ENCODE measurements around the gene KLHL40.

The KLHL40 gene

DNA sequence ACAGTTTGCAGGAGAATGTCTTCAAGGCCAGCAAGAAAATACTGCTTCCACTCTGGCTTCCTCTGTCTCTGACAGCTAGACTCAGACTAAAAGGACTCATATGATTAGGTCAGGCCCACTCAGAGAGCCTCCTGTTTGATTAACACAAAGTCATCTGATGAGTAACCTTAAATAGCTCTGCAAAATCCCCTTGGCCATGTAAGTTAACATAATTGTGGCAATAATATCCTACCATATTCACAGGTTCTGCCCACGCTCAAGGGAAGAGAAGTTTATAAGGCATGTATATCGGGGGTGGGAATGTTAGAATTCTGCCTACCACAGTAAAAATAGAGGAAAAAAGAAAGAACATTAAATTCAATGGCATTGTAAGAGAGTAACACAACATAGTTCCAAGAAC lies 37.9 kb downstream of the KLHL40 start:
- no peak for DNase-seq (ENCODE audit: low spot score)

DNA sequence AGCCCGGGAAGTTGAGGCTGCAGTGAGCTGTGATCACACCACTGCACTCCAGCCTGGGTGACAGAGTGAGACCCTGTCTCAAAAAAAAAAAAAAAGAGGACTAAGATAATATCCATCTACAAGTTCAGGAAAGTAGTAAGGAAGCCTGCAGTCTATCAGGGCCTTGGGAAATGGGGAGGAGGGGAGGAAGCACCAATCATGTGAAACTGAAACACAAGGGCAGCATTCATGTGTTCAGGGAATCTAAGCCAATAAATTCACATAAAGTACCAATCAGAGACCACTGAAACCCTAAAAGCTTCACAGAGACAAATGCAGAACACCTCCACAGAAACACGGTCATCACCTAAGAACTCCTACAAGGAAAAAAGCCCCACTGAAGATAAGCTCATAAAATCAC lies 40.1 kb downstream of the KLHL40 start:
- peak; percentile 91 for DNase-seq (ENCODE audit: low spot score)

DNA sequence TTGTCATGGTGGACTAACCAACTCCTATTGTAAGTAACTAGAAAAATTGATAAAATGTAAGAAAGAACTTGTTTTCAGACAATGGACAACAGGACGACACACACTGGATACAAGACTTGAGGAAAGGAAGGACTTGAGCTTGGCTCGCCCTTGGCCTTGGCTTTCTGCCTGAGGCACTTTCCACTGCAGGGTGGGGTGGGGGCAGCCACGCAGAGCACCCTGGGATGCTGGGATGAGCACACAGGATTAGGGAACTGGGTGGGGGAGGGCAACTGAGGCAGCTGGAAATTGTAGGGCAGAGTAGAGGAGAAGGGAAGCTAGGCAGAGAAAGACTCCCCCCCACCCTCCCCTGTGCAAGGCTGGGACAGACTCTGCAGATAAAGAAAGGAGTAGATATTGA lies 42.7 kb downstream of the KLHL40 start:
- DNase-seq (ENCODE audit: low spot score): peak; percentile 84

DNA sequence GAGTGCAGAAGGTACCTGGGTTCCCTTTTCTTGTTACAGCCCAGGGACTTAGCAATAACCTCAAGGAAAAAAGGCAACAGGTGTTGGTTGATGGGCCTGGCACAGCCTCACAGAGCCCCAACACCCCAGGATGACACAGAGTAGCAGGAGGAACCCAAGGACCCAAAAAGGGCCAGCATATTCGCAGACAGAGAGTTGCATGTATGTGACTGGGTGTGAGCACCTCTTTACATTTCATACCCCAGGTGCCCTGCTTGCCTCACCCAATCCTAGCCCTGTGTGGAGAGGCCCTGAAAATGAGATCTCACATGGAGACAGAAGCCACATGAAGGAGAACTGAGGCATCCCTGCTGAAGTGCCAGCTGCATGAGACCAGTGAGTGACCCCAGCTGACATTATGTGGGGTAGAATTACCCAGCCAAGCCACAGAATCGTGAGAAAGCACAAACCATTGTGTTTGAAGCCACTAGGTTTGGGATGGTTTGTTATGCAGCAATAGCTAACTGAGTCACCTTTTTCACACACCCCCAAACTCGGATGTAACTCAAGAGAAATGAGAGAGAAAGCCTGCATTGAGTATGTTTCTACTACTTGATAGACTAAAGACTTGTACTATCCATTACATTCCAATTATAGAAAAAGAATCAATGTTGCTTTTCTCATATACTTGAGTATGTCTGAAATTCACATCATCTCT lies 43.5 kb downstream of the KLHL40 start:
- DNase-seq (ENCODE audit: low spot score): no peak

DNA sequence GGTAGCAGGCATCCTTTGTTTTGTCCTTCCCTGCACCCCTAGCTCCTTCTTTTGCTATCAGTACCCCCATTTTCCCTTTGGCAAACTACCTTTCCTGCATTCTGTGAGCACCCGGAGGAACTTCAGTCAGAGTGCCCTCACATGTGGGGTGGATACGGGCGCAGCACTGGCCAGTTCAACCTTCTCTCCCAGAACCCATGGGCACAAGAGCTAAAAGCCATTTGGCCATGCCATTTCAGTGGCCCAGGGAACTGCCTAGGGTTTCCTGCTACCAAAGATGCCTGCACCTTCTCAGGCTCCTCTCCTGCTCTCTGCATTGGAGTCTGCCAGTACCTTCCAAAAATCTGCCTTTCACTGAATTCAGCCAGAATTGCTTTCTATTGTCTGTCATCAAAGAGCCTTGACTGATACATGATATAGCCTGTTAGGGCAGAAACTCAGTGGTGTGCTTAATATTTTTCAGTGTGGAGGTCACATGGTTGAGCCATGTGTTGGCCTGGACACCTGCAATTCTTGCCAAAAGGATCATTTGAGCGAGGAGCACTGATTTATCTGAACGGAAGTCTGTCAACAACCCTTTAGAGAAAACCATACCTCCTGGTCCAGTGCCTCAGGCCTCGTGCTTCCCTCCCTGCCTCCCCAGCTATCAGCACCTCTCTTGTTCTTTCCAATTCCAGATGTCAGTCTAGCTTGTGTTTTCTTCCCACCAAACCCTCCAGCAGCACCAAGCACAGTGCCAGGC lies 44.2 kb downstream of the KLHL40 start:
- no peak for DNase-seq (ENCODE audit: low spot score)

DNA sequence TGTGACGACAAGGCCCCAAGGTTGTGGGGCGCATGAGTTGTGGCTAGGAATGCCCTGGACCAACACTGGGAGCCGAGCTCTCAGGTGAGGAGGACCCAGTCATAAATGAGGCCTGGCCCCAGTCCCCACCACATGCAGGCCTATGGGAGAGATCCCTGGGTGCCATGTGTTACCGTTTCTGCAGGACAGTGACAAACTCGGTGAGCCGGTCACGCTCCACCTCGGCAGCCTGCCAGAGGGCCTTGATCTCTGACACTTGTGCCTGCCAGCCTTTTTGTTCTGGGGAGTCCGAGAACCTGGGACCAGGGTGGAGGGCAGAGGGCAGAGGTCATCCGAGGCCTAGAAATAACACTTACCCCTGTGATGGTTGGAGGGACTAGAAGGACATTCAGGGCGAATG lies 45.0 kb downstream of the KLHL40 start:
- DNase-seq (ENCODE audit: low spot score): no peak

DNA sequence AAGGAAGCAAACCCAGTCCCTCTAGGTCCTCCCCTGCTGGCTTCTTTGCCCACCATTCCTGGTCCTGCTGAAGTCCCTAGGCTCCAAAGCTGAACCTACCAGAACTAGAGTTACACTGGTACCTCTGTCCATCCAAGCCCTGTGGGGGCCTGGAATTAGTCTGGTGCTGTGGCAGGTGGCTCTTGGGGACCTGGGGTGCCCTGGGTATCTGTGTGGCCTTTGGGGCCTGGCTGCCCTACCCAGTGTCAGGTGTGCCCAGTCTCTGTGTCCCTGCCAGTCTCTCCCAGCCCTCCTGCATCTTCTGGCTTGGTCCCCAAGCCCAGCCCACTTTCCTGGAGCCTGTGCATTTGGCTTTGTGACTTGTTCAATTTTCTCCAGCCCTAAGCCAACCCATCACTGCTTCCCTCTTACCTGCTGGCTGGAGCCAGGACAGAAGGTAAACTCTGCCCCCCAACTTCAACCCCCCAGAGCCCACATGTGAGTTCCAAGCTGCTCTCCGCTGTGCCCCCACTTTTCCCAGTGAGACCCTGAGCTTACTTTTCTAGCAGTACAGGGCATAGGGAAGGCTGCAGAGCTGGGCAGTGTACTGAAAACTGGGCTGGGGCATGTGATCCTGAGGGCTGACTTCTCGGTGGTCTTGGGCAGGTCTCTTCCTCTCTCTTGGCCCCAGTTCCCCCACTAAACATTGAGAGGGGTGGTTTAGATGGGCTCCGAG lies 45.5 kb downstream of the KLHL40 start:
- DNase-seq (ENCODE audit: low spot score): no peak

DNA sequence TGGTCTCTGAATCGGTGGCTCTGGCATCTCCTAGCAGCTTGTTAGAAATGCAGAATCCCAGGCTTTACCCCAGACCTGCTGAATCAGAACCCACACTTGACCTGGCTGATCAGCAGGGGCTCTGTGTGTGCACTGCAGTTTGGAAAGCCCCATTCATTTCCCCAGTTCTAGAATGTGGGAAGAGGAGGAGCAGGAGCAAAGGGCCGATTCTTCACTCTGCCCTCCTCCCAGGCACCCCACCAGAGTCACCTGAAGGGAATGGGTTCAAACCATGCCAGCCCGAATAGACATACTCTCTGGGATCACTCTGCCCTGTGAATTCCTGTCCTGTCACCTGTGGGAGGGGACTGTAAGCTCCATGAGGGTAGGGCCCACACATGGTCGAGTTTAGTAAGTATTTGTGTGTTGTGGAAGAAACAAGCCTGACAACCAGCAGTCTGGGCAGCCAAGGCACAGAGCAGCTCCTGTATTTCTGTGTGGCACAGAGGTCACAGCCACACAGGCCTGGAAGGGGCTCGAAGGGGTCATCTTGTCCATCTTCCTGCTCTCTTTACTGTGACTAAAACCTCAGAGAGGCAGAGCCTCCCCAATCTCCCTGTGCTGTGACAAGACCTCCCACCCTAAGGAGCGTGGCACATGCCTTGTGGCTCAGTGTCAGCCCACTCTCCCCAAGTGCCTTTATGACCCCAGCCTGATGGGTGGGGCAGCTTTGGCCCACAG lies 46.3 kb downstream of the KLHL40 start:
- DNase-seq (ENCODE audit: low spot score): no peak

DNA sequence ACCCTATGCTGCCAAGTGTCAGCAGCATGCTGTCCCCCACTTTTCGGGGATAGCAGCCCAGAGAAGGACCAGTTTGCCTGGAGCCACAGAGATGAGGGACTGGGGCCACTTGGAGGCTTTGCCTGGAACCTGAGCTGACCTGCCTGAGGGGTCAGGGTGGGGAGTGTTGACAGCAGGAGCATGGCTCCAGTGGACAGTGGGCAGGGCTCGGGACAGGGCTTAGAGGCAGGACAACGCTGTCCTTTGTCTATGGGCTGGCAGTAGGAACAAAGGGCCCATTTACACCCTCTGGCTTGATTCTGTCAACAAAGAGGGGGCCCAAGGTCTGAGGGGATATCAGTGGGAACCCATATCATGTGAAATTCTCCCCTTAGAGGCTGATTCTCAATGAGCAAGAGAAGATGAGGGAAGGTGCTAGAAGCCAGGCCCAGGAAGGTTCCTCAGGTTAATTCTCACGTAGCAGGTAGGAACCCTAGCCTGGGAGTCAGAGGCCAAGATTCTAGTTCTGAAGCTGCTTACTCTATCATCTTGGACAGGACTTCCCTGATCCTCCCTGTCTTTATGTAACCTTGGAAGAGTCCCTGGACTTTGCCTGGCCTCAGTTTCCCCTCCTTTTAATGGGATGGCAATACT lies 47.0 kb downstream of the KLHL40 start:
- peak; percentile 99 for DNase-seq (ENCODE audit: low spot score)

DNA sequence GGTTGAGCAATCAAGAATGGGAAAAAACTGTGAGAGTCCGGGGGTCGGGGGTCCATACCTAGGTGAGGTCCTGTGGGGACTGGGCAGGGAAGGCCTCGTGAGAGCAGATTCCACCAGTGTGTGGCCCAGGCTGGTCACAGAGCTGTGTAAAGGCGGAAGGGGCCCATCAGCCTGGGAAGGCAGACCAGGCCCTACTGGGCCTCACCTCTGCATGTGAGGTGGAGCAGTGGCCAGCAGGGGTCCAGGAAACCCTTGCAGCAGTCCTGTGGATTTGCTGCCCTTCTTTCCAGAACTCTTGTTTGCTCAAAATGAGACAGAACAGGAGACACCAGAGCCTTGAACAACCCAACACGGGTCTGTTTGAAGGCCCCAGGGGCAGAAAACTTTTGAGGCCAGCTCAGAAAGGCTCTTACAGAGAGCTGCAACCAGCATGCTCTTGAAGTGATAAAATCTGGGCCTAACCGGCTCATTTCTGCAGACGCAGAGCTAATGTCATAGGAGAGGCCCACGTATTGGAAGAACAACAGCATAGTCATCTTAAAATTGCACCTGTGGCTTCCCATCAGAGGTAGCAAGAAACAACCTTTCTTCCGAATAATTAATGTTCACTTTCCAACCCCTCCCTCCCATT lies 47.6 kb downstream of the KLHL40 start:
- no peak for DNase-seq (ENCODE audit: low spot score)

DNA sequence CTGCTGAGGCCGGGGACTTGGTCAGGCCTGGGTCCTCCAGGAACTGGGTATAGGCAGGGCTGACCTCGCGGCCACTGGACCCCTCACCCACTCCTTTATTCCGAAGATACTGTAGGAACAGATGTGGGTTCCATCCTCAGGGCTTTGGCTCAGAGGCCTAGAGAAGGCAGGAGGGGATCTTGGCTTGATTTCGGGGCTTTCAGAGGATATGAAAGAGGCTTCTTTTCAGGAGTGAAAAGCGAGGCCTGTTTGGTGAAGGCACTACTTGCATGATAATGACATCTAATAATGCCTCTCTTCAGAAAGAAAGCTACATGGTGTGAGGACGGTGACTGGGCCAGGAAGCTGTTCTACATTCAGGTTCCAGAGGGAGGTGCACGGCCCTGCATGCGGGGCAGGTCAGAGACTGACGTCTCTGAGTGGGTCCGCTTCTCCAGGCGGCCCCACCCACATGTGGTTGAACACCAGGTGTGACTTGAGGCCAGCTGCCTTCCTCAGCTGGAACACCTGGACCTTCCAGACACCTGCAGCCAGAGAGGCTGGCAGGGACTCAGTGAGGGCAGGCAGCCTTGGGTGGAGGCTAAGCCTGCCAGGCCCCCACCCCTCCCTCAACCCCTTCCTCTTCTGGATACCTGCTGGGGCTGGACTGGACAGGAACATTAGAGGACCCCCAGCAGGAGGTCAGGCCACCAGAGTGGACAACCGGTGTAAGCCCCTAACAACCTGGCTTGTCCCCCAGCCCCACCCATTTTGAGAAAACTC lies 48.3 kb downstream of the KLHL40 start:
- DNase-seq (ENCODE audit: low spot score): peak; percentile 98

DNA sequence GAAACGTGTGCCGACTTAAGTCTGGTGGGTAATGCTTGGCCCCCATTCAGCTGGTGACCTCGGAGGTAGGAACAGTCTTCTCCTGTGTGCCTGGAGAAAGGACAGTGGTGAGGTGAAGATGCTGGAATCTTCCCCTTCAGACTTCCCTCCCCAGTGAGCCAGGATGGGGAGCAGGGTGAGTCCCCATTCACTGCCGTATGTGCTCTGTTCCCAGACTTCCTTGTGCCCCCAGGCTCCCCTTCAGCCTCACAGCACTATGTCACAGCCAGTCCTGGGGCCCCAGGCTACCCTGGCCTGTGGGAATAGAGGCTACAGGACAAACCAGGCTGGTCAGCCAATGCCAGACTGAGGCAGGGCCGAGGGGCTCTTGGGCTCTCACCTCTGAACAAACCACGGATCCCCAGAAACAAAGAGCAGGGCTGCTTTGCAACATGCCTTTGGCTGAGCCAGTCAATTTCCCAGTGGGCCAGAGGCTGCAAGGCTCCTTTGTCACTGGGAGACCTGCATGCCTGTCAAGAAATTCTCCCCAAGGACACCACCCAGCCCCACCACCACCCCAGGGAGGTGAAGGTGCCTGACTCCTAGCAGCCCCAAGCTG lies 49.0 kb downstream of the KLHL40 start:
- DNase-seq (ENCODE audit: low spot score): no peak

DNA sequence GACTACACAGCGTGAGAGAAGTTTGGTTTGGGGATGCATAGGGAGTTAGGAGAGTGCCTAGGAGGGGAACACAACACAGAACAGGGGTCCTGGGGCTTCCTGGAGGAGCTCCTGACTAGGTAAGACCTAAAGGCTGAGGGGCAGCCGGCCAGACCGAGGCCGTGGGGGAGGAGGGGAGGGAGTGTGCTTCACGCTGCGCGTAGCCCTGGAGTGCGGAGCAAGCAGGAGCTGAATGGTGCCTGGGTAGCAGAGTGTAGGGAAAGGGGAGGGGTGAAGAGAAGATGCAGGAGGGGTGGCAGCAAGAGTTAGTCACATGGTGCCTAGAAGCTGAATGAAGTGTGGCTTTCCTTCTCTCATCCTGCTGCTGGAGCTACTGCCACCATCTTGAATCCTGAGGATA lies 49.7 kb downstream of the KLHL40 start:
- DNase-seq (ENCODE audit: low spot score): no peak

DNA sequence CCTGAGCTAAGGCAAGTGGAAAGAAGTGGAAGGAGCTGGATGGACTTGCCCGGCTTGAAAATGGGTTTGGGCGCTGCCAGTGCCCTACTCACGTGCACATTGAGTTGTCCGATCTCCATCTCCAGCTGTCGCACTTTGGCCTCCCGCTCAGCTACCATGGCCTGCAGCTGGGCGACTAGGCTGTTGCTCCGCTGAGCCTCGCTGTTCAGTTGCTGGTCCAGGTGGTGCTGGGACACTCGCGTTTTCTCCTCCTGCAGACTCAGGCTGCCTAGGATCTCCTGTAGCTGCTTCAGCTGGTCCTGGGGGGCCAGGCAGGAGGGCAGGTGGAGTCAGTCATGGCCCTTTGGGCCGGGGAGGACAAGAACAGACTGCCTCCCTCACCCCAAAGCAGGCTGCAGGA lies 50.3 kb downstream of the KLHL40 start:
- DNase-seq (ENCODE audit: low spot score): no peak

DNA sequence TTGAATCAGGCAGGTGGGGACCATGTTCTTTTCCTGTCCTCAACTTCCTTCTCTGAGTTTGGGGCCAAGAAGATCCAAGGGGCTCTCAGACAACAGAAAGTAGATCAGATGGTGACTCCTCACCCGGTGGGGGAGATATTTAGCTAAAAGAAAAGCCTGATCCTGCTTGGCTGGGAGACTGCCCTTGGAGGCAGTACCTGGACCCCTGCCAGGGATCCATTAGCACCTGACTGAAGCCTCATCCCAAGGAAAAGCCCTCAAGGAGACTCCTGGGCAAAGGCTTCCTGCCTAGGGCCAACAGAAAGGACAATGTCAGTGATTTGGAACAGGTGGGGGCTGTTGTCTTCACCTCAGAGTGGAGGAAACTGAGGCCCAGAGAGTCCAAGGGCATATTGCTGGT lies 50.7 kb downstream of the KLHL40 start:
- DNase-seq (ENCODE audit: low spot score): no peak

DNA sequence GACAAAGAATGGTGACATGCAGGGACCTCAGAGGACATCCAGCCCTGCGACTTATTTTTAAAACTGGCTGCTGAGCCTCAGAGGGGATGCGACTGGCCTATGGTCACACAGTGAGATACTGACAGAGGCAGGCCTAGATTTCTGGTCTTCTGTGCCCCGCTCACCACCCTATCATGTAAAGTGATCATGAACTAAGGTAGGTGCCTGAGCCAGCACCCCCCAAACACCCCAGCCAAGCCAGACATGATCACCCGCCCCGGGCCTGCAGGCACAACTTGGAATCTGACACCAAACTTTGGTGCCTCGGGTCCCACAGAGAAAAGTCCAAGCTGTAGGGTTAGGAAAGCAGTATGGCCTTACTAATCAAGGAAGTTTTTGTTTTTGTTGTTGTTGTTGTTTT lies 51.2 kb downstream of the KLHL40 start:
- DNase-seq (ENCODE audit: low spot score): no peak

DNA sequence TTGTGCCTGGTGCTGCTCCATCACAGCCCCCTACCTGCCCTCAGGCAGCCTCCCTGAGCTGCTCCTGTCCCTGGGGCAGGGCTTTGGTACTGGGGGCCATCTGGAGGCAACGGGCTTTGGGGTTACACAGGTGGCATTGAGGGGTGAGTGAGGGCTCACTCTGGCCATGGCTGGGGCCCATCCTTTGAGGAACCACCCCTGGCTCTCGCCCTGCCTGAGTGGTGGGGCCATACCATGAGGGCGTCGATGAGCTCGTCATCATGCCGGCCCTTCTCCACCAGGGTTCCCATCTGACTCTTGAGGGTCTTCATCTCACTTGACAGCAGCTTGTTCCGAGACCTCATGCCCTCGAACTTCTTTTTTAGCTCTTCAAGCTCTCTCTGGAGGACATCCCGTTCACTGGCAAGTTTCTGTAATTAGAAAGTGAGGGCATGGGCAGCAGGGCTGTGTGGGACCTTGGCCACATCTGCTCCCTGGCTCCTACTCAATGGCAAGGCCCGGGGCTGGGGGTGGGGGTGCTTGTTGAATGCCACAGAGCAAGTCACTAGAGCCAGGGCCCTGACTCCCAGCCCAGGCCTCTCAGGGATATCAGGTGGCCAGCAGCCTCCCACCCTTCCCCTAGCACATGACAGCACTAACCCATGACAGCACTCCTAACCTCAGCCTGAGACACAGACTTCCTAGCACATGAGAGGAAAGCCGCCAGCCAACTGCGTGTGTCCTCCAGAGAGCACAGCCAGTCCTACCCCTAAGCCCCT lies 54.2 kb downstream of the KLHL40 start:
- peak; percentile 93 for DNase-seq (ENCODE audit: low spot score)

DNA sequence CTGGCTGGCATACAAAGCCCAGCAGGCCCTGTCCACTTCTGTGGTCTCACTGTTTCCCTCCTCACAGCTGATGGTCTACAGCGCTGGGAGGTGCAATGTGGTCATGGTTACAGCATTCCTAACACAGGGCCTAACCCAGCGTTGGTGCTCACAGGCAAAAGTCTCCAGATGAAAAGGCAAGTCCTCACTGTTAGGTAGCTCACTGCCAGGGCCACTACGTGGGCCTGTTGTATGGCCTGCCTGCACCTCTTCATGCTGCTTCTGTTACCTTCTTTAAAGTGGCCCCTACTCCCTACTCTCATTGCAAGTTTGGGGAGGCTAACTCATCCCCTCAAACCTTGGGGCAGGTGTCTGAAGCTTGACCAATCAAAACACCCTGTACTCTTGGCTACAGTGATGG lies 56.5 kb downstream of the KLHL40 start:
- no peak for DNase-seq (ENCODE audit: low spot score)
